ENCODE results near the gene ARID1B.

Gene ARID1B

GRCh38 chr6:156953127-156953478, 175.9 kb downstream of the ARID1B start:
- no peak for DNase-seq

DNA sequence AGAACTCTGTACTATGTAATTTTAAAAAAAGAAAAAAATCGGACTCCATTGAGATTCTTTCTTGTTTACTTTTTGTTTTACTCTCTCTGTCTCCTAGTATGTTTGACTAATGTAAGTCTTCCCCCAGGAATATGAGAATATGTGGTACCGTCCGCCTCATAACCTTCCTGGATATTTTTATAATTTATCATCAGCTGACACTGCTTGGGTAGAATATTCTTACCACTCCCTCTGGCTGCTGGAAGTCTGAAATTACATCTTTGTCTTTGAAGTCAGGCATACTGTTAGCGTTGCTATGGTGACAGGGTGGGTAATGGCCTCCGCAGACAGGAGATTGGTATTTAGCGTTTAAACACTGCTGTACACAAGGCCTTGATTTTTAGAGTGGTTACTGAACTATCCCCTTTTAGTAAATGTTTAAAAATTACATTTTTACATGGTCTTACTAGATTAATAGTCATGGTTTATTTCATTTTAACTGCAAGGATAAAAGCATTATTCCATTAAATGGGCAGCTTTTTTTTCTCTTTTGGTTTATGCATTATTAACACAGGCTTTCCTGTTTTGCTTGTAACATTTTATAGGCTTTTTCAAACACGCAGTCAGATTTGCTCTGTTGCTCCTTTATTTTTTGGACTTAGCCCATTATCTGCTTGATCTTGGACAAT, 176.4 kb downstream of the ARID1B start:
- TF ChIP-seq, protein P1, sequence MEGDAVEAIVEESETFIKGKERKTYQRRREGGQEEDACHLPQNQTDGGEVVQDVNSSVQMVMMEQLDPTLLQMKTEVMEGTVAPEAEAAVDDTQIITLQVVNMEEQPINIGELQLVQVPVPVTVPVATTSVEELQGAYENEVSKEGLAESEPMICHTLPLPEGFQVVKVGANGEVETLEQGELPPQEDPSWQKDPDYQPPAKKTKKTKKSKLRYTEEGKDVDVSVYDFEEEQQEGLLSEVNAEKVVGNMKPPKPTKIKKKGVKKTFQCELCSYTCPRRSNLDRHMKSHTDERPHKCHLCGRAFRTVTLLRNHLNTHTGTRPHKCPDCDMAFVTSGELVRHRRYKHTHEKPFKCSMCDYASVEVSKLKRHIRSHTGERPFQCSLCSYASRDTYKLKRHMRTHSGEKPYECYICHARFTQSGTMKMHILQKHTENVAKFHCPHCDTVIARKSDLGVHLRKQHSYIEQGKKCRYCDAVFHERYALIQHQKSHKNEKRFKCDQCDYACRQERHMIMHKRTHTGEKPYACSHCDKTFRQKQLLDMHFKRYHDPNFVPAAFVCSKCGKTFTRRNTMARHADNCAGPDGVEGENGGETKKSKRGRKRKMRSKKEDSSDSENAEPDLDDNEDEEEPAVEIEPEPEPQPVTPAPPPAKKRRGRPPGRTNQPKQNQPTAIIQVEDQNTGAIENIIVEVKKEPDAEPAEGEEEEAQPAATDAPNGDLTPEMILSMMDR (IDR thresholded peaks at IDR 0.05; ENCODE audit: low read depth, low read length), result peak; percentile 49
- H3K4me3 ChIP-seq (ENCODE audit: low read depth, low read length), result peak overlapping the region; percentile 32
- H3K36me3 ChIP-seq, result no peaks in the 10 kb centered on the region
- no peaks in the 10 kb centered on the region for H3K9me3 ChIP-seq
- DNase-seq, result peak; percentile 74
- no peaks in the 10 kb centered on the region for H3K27me3 ChIP-seq
- H3K4me1 ChIP-seq, result peaks cover 26% of the 10 kb centered on the region

More at GRCh38 chr6:156953127-156953478, 175.9 kb downstream of the ARID1B start:
- Histone ChIP-seq H3K4me1 (peaks cover 26% of the 10 kb centered on the region), H3K36me3 (no peaks in the 10 kb centered on the region), H3K4me3 (ENCODE audit: low read depth, low read length) (peak overlapping the region; percentile 32), H3K27me3 (no peaks in the 10 kb centered on the region), H3K9me3 (no peaks in the 10 kb centered on the region)
- TF ChIP-seq, protein P1 (IDR thresholded peaks at IDR 0.05; ENCODE audit: low read depth, low read length), result no peak

GRCh38 chr6:156954191-156954590, 177.0 kb downstream of the ARID1B start:
- H3K4me3 ChIP-seq (ENCODE audit: low read depth, low read length), result no peak overlapping the region
- H3K27me3 ChIP-seq, result no peaks in the 10 kb centered on the region
- no peaks in the 10 kb centered on the region for H3K9me3 ChIP-seq
- DNase-seq, result no peak
- H3K36me3 ChIP-seq, result no peaks in the 10 kb centered on the region
- peaks cover 30% of the 10 kb centered on the region for H3K4me1 ChIP-seq
- TF ChIP-seq, protein P1 (IDR thresholded peaks at IDR 0.05; ENCODE audit: low read depth, low read length), result no peak

DNA sequence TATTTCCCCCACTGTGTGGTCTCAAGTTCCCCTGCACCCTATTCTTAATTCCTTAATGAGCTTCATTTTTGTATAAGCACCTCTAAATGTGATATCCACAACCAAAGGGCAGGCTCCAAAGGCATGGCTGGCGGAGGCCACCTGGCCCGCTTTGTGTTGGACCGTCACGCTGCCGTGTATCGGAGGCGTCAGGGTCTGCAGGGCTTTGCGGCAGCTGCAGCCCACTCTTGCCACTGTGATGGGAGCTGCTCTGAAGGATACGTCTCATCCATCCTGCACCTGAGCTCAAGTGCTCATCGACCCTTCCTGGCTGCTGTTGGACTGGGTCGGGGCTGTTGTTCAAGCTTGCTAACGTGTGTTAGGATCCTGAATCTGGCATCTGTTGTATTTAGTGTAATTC, 177.6 kb downstream of the ARID1B start:
- no peaks in the 10 kb centered on the region for H3K27me3 ChIP-seq
- H3K36me3 ChIP-seq, result no peaks in the 10 kb centered on the region
- TF ChIP-seq, protein P1 (IDR thresholded peaks at IDR 0.05; ENCODE audit: low read depth, low read length), result no peak
- peaks cover 30% of the 10 kb centered on the region for H3K4me1 ChIP-seq
- DNase-seq, result no peak
- no peaks in the 10 kb centered on the region for H3K9me3 ChIP-seq
- no peak overlapping the region for H3K4me3 ChIP-seq (ENCODE audit: low read depth, low read length)

DNA sequence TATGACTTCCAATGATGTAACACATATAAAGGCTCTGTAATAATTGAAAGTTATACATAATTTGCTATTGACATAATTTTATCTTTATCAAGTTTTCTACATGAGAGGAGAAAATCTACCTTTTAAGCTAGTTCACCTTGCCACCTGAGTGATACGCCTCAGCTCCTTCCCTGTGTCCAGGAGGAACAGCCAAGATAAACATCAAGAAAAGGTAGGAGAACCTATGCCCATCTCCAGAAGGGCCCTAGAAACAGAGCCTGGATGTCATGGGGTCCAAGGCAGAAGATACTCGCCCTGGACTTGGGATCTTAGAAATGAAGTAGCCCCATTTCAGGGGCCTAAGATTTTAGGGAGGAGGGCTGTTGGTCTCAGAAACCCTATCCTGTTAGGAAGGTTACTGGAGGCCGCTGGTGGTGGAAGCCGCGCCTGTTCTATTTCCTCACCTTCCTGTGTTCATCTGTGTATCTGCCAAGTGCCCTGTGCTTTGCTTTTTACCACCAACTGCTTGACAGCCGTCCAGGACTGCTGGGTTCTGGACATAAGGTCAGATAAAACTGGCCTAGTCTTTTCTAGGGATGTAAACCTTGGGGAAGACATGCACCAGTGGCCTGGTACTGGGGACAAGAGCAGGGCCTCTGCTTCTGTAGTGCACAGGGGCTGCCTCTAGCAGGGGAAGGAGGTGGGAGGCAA, 178.5 kb downstream of the ARID1B start:
- H3K4me1 ChIP-seq, result peaks cover 30% of the 10 kb centered on the region
- no peak overlapping the region for H3K4me3 ChIP-seq (ENCODE audit: low read depth, low read length)
- H3K9me3 ChIP-seq, result no peaks in the 10 kb centered on the region
- no peaks in the 10 kb centered on the region for H3K36me3 ChIP-seq
- no peaks in the 10 kb centered on the region for H3K27me3 ChIP-seq
- DNase-seq, result peak; percentile 27
- TF ChIP-seq, protein P1 (IDR thresholded peaks at IDR 0.05; ENCODE audit: low read depth, low read length), result no peak

DNA sequence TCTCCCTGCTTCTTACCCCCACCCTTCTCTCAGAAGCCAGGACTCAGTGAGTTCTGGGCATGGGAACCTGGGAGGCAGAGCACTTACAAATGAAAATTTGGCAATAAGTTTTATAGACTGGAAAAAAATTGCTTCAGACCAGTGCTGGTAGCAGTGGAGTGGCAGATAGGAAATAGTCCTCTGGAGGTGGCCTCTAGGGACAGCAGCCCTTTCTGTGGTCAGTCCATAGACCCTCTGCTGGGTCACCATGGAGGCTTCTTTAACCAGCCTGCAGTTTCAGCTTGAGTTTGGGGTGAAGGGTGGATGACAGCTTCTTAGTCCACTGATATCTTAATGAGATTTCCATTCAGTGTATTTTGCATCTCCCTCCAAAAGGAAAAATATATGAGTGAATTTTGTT, 179.1 kb downstream of the ARID1B start:
- H3K36me3 ChIP-seq, result no peaks in the 10 kb centered on the region
- no peaks in the 10 kb centered on the region for H3K27me3 ChIP-seq
- TF ChIP-seq, protein P1 (IDR thresholded peaks at IDR 0.05; ENCODE audit: low read depth, low read length), result no peak
- peaks cover 30% of the 10 kb centered on the region for H3K4me1 ChIP-seq
- DNase-seq, result no peak
- H3K4me3 ChIP-seq (ENCODE audit: low read depth, low read length), result no peak overlapping the region
- H3K9me3 ChIP-seq, result no peaks in the 10 kb centered on the region
